Brain microvascular endothelial cell (primary cell): ENCODE measurements around the gene CFAP54.

Experiments used
- DNase-seq: peaks from one replicate; pipeline ENCODE4 v3.0.0-alpha.2; 2020
- H3K27ac ChIP-seq: fragments of 250-450 bp; sonication (Bioruptor Pico); 2 replicates; pipeline ENCODE4 v1.5.1; 2020; ENCODE audit warnings: mild to moderate bottlenecking, moderate library complexity
- H3K27me3 ChIP-seq: fragments of 250-450 bp; sonication (Bioruptor Pico); replicated peaks from 2 replicates; pipeline ENCODE4 v1.5.1; 2020; ENCODE audit warnings: mild to moderate bottlenecking
- H3K36me3 ChIP-seq: fragments of 250-450 bp; sonication (Bioruptor Pico); replicated peaks from 2 replicates; pipeline ENCODE4 v1.5.1; 2020; ENCODE audit warnings: mild to moderate bottlenecking
- H3K4me3 ChIP-seq: 2 replicates; pipeline ENCODE4 v1.5.1; 2011; ENCODE audit warnings: low read depth, mild to moderate bottlenecking, control low read depth, low read length, moderate library complexity
- CTCF ChIP-seq: IDR thresholded peaks from 2 replicates; pipeline ENCODE4 v1.5.1; 2011; ENCODE audit warnings: low read depth, mild to moderate bottlenecking, moderate library complexity, low read length, control low read depth, inconsistent platforms; ENCODE audit errors: missing control alignments
- in situ Hi-C: cut with HindIII; loops from 2 replicates; pipeline ENCODE4 v1.10.0; 2017; ENCODE audit warnings: low sequenced_read_pairs, low pct_ligation_motif_present

Gene CFAP54

GRCh38 chr12:96729886-96730285, 240.5 kb downstream of the CFAP54 start:
- H3K27me3 ChIP-seq = no peaks in the 10 kb centered on the region
- H3K27ac ChIP-seq = no peak overlapping the region
- H3K4me3 ChIP-seq = no peak overlapping the region
- in situ Hi-C loops = no loop called here
- DNase-seq = no peak
- TF ChIP-seq CTCF = no peak
- H3K36me3 ChIP-seq = no peaks in the 10 kb centered on the region

GRCh38 chr12:96743606-96744005, 254.2 kb downstream of the CFAP54 start:
- Histone ChIP-seq H3K36me3 (no peaks in the 10 kb centered on the region), H3K4me3 (no peak overlapping the region), H3K27ac (no peak overlapping the region), H3K27me3 (no peaks in the 10 kb centered on the region)
- TF ChIP-seq CTCF = no peak
- peak; percentile 38 for DNase-seq
- in situ Hi-C loops = no loop called here

GRCh38 chr12:96749999-96750398, 260.6 kb downstream of the CFAP54 start:
- H3K27ac ChIP-seq = no peak overlapping the region
- H3K4me3 ChIP-seq = no peak overlapping the region
- no peak for DNase-seq

GRCh38 chr12:96751626-96752025, 262.2 kb downstream of the CFAP54 start:
- in situ Hi-C loops = no loop called here
- no peaks in the 10 kb centered on the region for H3K27me3 ChIP-seq
- no peaks in the 10 kb centered on the region for H3K36me3 ChIP-seq
- no peak for TF ChIP-seq CTCF
- no peak overlapping the region for H3K27ac ChIP-seq
- no peak overlapping the region for H3K4me3 ChIP-seq
- DNase-seq = no peak

More at GRCh38 chr12:96749999-96750398, 260.6 kb downstream of the CFAP54 start:
- H3K27me3 ChIP-seq = no peaks in the 10 kb centered on the region
- TF ChIP-seq CTCF = no peak
- in situ Hi-C loops = no loop called here
- no peaks in the 10 kb centered on the region for H3K36me3 ChIP-seq

- Histone ChIP-seq H3K36me3 (no peaks in the 10 kb centered on the region), H3K27me3 (no peaks in the 10 kb centered on the region), H3K4me3 (no peak overlapping the region), H3K27ac (no peak overlapping the region)
- no peak for TF ChIP-seq CTCF
- DNase-seq = no peak
- in situ Hi-C loops = no loop called here
Observed at GRCh38 chr12:96752211-96752610, 262.8 kb downstream of the CFAP54 start.

GRCh38 chr12:96766232-96766631, 276.9 kb downstream of the CFAP54 start:
- in situ Hi-C loops = no loop called here
- DNase-seq = no peak
- Histone ChIP-seq H3K27ac (no peak overlapping the region), H3K4me3 (no peak overlapping the region), H3K36me3 (no peaks in the 10 kb centered on the region), H3K27me3 (no peaks in the 10 kb centered on the region)
- TF ChIP-seq CTCF = peak; percentile 43
